Lung microvascular endothelial cell (primary cell): Measurements from ENCODE around the gene RAB8A. TPM values are rescaled to one million over a fixed set of nuclear protein-coding genes. Genes with fewer than 3 reads are reported as not detected.

Experiments used
- DNase-seq, 2 donors: peaks; one replicate each; pipeline versions ENCODE4 v3.0.0 to v3.0.0-alpha.2; 2010; ENCODE audit warnings: low read depth in 2 of 2
- total RNA-seq: library from RNA; depleted of rRNA; stranded (reverse); fragments of >200 nt; gene quantifications from 2 replicates; pipeline ENCODE4 v1.2.1, GENCODE V29; 2014

RAB8A gene
- total RNA-seq, result 79.8 and 114 TPM in 2 replicates

- peak; percentile 100 for DNase-seq
Observed at GRCh38 chr19:16111160-16111908, at the start of gene RAB8A. TSS of gene RAB8A (plus strand) at chr19:16111889. CDS start at chr19:16111902, 13 bp downstream.

DNA sequence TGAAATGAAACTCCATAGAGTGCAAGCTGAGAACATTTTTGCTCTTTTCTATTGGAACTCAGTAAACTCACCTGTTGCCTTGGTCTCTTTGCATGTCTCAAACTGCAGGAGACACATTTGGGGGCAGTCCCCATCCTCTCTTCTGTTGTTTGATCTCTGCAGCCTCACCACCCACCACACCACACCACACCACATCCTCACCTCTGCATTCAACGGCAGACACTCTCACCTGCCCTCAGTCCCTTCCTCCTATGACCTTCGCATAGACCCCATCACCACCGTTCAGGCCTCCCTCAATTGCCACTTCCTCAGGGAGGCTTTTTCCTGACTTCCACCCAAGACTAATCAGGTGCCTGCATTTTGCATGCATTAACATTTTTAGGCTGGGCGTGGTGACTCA lies 49.7 kb upstream of the RAB8A start:
- no peak for DNase-seq

- peak; percentile 48 to 68 for DNase-seq
Observed at GRCh38 chr19:16062789-16063188, 48.9 kb upstream of the RAB8A start.

- no peak for DNase-seq
Observed at GRCh38 chr19:16064209-16064889, 47.3 kb upstream of the RAB8A start.

DNA sequence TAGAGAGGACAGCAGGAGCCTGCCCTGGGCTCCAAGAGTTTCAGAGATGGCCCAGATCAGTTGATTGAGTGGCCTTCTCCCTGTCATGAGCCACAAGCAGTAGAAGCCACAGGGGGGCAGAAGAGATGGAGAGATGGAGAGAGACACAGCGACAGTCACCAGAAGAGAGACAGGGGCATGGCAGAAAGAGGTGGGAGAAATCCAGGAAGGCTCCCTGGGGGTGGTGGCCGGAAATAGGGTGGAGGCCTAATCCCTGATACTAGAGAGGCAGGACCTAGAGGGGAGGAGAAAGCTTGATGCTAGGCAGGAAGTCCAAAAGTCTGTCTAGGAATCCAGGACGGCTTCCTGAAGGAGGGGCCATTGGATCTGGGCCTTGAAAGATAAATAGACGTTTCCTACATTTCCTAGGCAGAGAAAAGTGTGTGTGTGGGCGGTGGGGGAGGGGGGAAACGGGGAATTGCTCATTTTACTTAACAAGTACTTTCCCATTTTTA lies 45.0 kb upstream of the RAB8A start:
- peak; percentile 87 to 91 for DNase-seq

DNA sequence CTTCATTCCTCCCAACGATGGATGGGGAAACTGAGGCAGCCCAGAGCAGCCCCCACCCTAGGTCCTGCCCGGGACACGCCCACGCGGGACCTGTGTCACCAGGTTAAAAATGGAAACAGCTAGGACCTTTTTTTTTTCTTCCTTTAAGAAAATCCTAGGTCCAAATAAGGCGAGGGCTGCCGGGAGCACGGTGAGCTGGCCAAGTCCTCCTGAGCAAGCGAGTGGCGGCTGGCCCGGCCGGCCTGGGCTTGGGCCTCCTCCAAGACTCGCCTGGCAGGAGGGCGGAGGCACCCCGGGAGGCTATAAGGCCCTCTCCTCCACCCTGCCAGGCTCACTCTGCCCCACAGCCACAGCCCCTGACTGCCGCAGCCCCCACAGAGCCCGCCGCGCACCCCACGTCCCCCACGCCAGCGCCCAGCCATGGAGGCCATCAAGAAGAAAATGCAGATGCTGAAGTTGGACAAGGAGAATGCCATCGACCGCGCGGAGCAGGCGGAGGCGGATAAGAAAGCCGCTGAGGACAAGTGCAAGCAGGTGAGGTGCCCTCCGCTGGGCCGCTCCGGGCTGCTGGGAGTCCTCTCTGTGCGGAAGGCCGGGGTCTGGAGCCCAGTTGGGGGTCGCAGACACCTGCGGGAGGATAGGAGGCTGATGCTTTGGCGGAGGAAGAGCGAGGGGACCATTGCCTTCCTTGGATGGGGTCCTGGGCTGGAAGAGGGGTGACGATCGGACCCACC lies 44.3 kb upstream of the RAB8A start:
- peak in 1 of 2 donors; percentile 80 for DNase-seq

DNA sequence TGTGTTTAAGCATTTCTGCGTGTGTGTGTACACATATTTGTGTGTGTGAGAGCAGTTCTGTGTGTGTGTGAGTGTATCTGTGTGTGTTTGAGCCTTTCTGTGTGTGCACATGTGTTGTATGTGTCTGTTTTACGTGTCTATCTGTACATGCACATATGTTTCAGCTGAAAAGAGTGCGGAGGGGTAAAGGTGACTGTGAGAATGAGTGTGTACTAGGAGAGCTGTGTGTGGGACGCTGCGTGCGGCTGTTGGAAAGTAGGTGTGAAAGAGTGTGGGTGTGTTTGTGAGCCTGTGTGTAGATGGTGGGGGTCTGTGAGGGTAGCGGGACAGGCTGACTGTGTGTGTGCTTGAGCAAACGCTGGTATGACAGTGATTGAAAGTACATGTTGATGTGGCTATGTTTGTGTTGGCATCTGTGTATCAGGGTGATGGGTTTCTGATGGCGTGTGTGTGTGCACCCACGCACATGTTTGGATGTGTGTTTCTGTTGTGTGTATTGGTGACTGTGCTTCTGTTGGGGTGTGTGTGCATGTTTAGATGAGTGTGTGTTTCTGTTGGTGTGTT lies 42.9 kb upstream of the RAB8A start:
- peak; percentile 39 to 52 for DNase-seq

- peak in 1 of 2 donors; percentile 55 for DNase-seq
Observed at GRCh38 chr19:16069813-16070365, 41.8 kb upstream of the RAB8A start.

DNA sequence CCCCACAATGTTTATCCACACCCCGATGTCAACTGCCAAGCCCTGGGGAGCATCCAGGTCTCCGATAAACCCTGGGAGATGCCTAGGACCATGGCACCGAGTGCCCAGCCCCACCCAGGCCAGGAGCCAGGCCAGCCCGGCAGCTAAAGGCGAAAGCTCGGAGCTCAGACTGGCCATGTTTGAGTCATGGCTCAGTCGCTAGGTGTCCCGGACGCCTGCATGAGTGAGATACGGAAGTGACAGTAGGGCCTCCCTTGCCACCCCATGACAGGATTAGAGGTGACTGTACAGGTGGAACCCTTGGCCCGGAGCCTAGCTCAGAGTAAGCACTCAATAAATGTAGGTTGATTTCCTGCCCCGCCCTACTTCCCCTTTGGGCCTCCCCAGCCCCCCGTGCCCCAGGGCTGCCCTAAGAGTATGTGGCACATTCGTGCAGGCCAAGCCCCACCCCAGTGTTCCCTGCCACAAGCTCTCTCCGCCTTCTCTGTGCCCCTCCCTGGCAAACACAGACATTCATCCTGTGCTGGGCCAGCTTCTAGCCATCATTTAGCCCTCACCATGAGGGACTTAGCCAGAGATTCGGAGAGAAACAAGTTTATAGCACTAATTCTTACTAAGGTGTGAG lies 41.2 kb upstream of the RAB8A start:
- peak; percentile 84 to 97 for DNase-seq

DNA sequence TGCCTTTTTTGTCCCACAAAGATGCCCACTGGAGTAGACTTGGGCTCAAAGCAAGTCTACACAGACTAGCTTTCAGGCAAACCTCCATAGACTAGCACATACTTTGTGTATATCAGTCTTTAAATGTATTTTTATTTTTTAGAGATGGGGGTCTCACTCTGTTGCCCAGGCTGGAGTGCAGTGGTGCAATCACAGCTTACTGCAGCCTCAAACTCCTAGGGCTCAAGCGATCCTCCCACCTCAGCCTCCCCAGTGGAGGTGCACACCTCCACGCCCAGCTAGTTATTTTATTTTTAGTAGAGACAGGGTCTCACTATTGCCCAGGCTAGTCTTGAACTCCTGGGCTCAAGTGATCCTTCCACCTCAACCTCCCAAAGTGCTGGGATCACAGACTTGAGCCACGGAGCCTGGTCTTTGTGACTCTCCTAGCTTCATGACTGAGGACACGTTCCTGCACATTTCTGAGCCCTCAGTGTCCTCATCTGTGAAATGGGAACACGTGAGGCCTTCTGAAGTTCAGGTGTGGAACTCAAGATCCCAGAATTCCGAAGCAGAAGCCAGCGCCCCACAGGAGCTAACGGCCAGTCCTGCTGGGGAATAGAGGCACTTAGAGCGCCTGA lies 40.5 kb upstream of the RAB8A start:
- DNase-seq, result no peak

DNA sequence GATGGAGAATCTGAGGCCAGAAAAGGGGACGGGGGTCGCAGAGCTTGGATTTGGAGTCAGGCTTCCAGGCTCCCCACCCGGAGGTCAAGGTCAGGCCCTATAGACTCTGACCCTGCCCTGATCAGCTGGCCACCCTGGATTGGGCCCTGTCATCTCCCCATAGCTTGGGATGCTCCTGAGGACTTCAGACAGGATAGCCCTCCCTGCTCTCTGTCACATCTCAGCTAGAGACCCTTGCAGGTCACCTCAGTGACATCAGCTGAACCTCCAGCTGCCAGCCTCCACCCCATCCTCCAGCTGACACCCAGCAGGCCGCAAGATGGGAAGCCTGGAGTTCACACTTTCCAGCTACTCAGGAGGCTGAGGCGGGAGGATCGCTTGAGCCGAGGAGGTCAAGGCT lies 38.2 kb upstream of the RAB8A start:
- DNase-seq, result no peak

- DNase-seq, result peak in 1 of 2 donors; percentile 45
Observed at GRCh38 chr19:16073988-16074387, 37.7 kb upstream of the RAB8A start.

- no peak for DNase-seq
Observed at GRCh38 chr19:16074488-16075365, 37.0 kb upstream of the RAB8A start.

DNA sequence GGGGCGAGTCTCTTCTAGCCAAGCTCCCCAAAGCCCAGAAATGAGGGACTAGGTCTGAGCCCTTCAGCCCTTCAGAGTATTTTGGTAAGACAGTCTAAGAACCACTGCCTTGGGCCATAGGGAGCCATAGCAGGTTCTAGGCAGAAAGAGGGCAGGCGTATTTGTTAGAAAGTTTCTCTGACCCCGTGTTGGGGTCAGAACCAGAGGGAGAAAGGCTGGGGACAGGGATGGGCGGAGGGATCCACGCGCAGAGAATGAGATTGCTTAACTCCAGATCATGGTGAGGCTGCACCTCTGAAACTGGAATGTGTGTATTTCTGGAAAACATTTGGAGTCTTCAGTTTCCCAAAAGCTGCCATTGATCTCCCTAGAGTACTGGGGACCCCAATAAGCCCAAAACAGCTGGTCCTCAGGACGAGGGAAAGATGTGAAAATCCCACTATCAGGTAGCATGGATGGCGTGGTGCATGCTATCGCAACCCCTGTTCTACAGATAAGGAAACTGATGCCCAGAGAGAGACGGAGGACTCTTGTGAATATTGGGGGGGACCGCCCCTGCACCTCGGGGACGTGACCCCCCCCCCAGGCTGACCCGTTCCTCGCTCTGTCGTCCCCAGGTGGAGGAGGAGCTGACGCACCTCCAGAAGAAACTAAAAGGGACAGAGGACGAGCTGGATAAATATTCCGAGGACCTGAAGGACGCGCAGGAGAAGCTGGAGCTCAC lies 36.1 kb upstream of the RAB8A start:
- DNase-seq, result no peak

DNA sequence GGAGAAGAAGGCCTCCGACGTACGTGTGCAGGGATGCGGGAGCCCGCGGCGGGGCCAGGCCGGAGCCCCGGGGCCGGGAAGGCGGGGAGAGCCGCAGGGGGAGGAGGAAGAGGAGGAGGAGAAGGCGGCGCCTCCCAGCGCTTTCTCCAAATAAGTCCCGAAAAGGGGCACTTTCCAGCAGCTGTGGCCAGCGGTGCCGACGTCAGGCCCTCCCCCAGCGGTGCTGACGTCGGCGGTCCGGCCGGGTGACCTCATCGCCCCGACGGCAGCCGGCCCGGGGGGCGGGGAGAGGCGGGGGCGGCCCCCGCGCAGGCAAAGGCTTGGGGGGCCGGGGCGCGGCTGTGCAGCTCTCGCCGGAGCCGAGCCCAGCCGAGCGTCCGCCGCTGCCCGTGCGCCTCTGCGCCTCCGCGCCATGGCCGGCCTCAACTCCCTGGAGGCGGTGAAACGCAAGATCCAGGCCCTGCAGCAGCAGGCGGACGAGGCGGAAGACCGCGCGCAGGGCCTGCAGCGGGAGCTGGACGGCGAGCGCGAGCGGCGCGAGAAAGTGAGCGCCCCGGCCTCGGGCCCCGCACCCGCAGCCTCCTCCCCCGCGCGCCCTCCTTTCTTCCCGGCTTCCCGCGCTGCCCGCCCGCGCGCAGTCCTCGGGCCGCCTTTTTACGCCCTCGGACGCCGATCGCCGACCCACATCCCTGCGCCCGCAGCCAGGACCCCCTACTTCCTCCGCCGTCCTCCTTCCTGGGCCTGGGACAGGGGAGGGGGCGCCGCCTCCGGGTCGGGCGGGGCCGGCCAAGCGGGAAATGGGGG lies 35.3 kb upstream of the RAB8A start, which contains the start of gene TPM4:
TSS of gene TPM4 (plus strand) at position 342 of the 804 bp plus-strand sequence. CDS start at position 413, 71 bp downstream.
- peak; percentile 92 to 95 for DNase-seq

DNA sequence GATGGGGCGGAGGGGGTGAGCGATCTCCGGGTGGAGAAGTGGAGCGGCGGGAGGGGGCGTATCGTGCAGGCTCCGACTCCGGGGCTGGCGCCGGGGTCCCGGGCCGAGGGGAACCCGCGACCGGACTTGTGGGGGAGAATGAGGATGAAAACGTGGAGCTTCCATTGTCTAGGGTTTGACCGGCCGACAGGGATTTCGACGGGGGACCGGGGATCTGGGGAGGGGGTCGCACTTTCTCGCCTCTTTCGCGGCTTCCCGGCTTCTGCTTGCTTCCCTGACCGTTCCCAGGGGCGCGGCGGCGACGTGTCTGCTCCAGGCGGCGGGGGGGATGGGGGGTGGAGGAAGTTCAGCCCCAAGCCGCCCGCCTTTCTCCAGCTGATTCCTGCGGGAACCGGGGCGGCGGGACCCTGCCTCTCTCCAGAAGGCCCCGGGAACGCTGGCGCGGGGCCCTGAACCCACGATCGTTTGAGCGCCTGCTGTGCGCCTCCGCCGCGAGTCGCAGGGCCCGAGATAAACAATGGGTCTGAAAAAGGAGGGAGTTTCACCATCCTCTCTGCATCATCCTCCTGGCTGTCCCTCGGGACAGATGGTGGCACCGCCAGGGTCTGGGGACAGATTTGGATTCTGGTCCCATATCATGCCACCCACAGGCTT lies 34.6 kb upstream of the RAB8A start:
- peak; percentile 47 to 49 for DNase-seq
